ENCODE results near the gene ZNF185.
A peak's percentile ranks its signal among the peaks of the same experiment; 100 is the strongest.

- TF ChIP-seq, protein P1, sequence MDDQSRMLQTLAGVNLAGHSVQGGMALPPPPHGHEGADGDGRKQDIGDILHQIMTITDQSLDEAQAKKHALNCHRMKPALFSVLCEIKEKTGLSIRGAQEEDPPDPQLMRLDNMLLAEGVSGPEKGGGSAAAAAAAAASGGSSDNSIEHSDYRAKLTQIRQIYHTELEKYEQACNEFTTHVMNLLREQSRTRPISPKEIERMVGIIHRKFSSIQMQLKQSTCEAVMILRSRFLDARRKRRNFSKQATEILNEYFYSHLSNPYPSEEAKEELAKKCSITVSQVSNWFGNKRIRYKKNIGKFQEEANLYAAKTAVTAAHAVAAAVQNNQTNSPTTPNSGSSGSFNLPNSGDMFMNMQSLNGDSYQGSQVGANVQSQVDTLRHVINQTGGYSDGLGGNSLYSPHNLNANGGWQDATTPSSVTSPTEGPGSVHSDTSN (CRISPR knock-in tag; IDR thresholded peaks at IDR 0.05), result no peak
- TF ChIP-seq REST (tag by site-specific recombination; IDR thresholded peaks at IDR 0.05) (no peak), ZNF175 (tag by site-specific recombination; IDR thresholded peaks at IDR 0.05) (no peak), ZNF398 (tag by site-specific recombination; IDR thresholded peaks at IDR 0.05) (no peak), BCL11A (tag by site-specific recombination; IDR thresholded peaks at IDR 0.05; ENCODE audit: low read depth) (no peak), CTCF (tag by site-specific recombination; IDR thresholded peaks at IDR 0.05) (peak; percentile 47), ZNF843 (tag by site-specific recombination; IDR thresholded peaks at IDR 0.05) (no peak), YY1 (tag by site-specific recombination; IDR thresholded peaks at IDR 0.05) (no peak), ZIC2 (tag by site-specific recombination; IDR thresholded peaks at IDR 0.05) (peak; percentile 98), ZNF658 (tag by site-specific recombination; IDR thresholded peaks at IDR 0.05) (no peak), ZNF157 (tag by site-specific recombination; IDR thresholded peaks at IDR 0.05) (no peak), ZNF777 (tag by site-specific recombination; IDR thresholded peaks at IDR 0.05; ENCODE audit: borderline replicate concordance) (no peak)
- TF ChIP-seq, protein P2, sequence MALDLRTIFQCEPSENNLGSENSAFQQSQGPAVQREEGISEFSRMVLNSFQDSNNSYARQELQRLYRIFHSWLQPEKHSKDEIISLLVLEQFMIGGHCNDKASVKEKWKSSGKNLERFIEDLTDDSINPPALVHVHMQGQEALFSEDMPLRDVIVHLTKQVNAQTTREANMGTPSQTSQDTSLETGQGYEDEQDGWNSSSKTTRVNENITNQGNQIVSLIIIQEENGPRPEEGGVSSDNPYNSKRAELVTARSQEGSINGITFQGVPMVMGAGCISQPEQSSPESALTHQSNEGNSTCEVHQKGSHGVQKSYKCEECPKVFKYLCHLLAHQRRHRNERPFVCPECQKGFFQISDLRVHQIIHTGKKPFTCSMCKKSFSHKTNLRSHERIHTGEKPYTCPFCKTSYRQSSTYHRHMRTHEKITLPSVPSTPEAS (tag by site-specific recombination; IDR thresholded peaks at IDR 0.05), result no peak
- TF ChIP-seq, protein P3, sequence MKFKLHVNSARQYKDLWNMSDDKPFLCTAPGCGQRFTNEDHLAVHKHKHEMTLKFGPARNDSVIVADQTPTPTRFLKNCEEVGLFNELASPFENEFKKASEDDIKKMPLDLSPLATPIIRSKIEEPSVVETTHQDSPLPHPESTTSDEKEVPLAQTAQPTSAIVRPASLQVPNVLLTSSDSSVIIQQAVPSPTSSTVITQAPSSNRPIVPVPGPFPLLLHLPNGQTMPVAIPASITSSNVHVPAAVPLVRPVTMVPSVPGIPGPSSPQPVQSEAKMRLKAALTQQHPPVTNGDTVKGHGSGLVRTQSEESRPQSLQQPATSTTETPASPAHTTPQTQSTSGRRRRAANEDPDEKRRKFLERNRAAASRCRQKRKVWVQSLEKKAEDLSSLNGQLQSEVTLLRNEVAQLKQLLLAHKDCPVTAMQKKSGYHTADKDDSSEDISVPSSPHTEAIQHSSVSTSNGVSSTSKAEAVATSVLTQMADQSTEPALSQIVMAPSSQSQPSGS (tag by site-specific recombination; IDR thresholded peaks at IDR 0.05; ENCODE audit: low read depth), result no peak
Measured at GRCh38 chrX:152915541-152916241, 17.8 kb downstream of the ZNF185 start.
